EH (cell line): ENCODE measurements around the gene ALDH1A3.

ENCODE experiments used
- DNase-seq: peaks from one replicate; pipeline ENCODE4 v3.0.0-alpha.2; 2015; ENCODE audit warnings: low read depth

Gene ALDH1A3

GRCh38 chr15:100958326-100959065 is 78.9 kb downstream of the ALDH1A3 start:
- DNase-seq, result peak; percentile 86

GRCh38 chr15:100959066-100960050 is 79.7 kb downstream of the ALDH1A3 start:
- DNase-seq, result no peak
